Peyer's patch (tissue), 4 donors: Measurements from ENCODE around the gene AGAP3. TPM values are rescaled to one million over a fixed set of nuclear protein-coding genes. Genes with fewer than 3 reads are reported as not detected.

Experiments used
- DNase-seq, 3 donors: peaks; one replicate each; pipeline ENCODE4 v3.0.0-alpha.2; 2017 to 2019
- H3K27ac ChIP-seq, 4 donors: fragments of 200-600 bp; sonication (generic); one replicate each; pipeline ENCODE4 v1.5.1; 2016 to 2019
- H3K27me3 ChIP-seq, 2 donors: fragments of 200-600 bp; sonication (generic); one replicate each; pipeline ENCODE4 v1.5.1; 2019
- H3K36me3 ChIP-seq, 3 donors: fragments of 200-600 bp; sonication (generic); one replicate each; pipeline ENCODE4 v1.5.1; 2016 to 2019
- H3K4me1 ChIP-seq, 4 donors: fragments of 200-600 bp; sonication (generic); one replicate each; pipeline ENCODE4 v1.5.1; 2016 to 2019
- H3K4me3 ChIP-seq, 4 donors: fragments of 200-600 bp; sonication (generic); 1 replicate in 3 of 4; 2 replicates in 1 of 4; pipeline ENCODE4 v1.5.1; 2016 to 2019; ENCODE audit warnings: mild to moderate bottlenecking in 1 of 4
- H3K9me3 ChIP-seq, 4 donors: fragments of 200-600 bp; sonication (generic); one replicate each; pipeline ENCODE4 v1.5.1; 2016 to 2019; ENCODE audit warnings: mild to moderate bottlenecking in 1 of 4
- CTCF ChIP-seq, 6 experiments: fragments of 450-650 bp in 4 of 6; fragments of 200-600 bp in 2 of 6; sonication (generic) in 1 of 6; IDR thresholded peaks; one replicate each; pipeline ENCODE4 v1.5.1; 2017 to 2019; ENCODE audit warnings: antibody characterized with exemption in 6 of 6, mild to moderate bottlenecking in 3 of 6, moderate library complexity in 1 of 6
- POLR2A ChIP-seq, 2 donors: fragments of 450-650 bp; IDR thresholded peaks; one replicate each; pipeline ENCODE4 v1.5.1; 2017; ENCODE audit warnings: antibody characterized with exemption in 2 of 2, mild to moderate bottlenecking in 2 of 2, moderate library complexity in 2 of 2
- total RNA-seq, 4 donors: library from RNA; depleted of rRNA; stranded (reverse); fragments of >200 nt; gene quantifications; one replicate each; pipeline ENCODE4 v1.1.0, GENCODE V29; 2016

Gene AGAP3
- total RNA-seq, 4 donors from 2014 or later: 91.6 to 123 (median 101) TPM

- no peak for DNase-seq
- no peaks in the 10 kb centered on the region for H3K9me3 ChIP-seq
- no peak overlapping the region for H3K27ac ChIP-seq
- no peak overlapping the region for H3K4me3 ChIP-seq
- peaks cover 0 to 10% (median 4%) of the 10 kb centered on the region in 4 donors for H3K4me1 ChIP-seq
- TF ChIP-seq CTCF (IDR thresholded peaks at IDR 0.05): no peak
- no peak for TF ChIP-seq POLR2A (IDR thresholded peaks at IDR 0.05)
- H3K27me3 ChIP-seq: no peaks in the 10 kb centered on the region
- peaks cover 0 to 18% (median 0%) of the 10 kb centered on the region in 3 donors for H3K36me3 ChIP-seq
These were observed 42.3 kb upstream of the AGAP3 start for GRCh38 chr7:151043959-151044358.

GRCh38 chr7:151045262-151045661 lies 41.0 kb upstream of the AGAP3 start:
- no peaks in the 10 kb centered on the region for H3K9me3 ChIP-seq
- no peaks in the 10 kb centered on the region for H3K27me3 ChIP-seq
- peaks cover 0 to 18% (median 0%) of the 10 kb centered on the region in 3 donors for H3K36me3 ChIP-seq
- no peaks in the 10 kb centered on the region for H3K4me1 ChIP-seq
- H3K4me3 ChIP-seq: no peak overlapping the region
- TF ChIP-seq POLR2A (IDR thresholded peaks at IDR 0.05) (no peak), CTCF (IDR thresholded peaks at IDR 0.05) (no peak)
- DNase-seq: no peak
- no peak overlapping the region for H3K27ac ChIP-seq

- Histone ChIP-seq H3K4me3 (no peak overlapping the region), H3K27me3 (no peaks in the 10 kb centered on the region), H3K4me1 (peaks cover 0 to 4% (median under 1%) of the 10 kb centered on the region in 4 donors), H3K9me3 (no peaks in the 10 kb centered on the region), H3K36me3 (peaks cover 0 to 18% (median 0%) of the 10 kb centered on the region in 3 donors), H3K27ac (no peak overlapping the region)
- DNase-seq: no peak
- TF ChIP-seq CTCF (IDR thresholded peaks at IDR 0.05): no peak
- TF ChIP-seq POLR2A (IDR thresholded peaks at IDR 0.05): no peak
These were observed 40.3 kb upstream of the AGAP3 start for GRCh38 chr7:151045967-151046366.

GRCh38 chr7:151046603-151047573 lies 39.4 kb upstream of the AGAP3 start:
- H3K27me3 ChIP-seq: no peaks in the 10 kb centered on the region
- peaks cover 0 to 9% (median 4%) of the 10 kb centered on the region in 4 donors for H3K4me1 ChIP-seq
- H3K36me3 ChIP-seq: peaks cover 0 to 16% (median 0%) of the 10 kb centered on the region in 3 donors
- TF ChIP-seq CTCF (IDR thresholded peaks at IDR 0.05): no peak
- no peak for TF ChIP-seq POLR2A (IDR thresholded peaks at IDR 0.05)
- H3K27ac ChIP-seq: no peak overlapping the region
- H3K4me3 ChIP-seq: no peak overlapping the region
- H3K9me3 ChIP-seq: no peaks in the 10 kb centered on the region
- DNase-seq: no peak

GRCh38 chr7:151047976-151048815 lies 38.1 kb upstream of the AGAP3 start, which contains the start of gene ASIC3:
ASIC3 (plus strand) TSS chr7:151048531; CDS start chr7:151048886, 355 bp downstream.
- no peak for TF ChIP-seq CTCF (IDR thresholded peaks at IDR 0.05)
- no peak for TF ChIP-seq POLR2A (IDR thresholded peaks at IDR 0.05)
- H3K36me3 ChIP-seq: peaks cover 0 to 12% (median 0%) of the 10 kb centered on the region in 3 donors

More at GRCh38 chr7:151047976-151048815, 38.1 kb upstream of the AGAP3 start, which contains the start of gene ASIC3:
- Histone ChIP-seq H3K27me3 (no peaks in the 10 kb centered on the region), H3K9me3 (no peaks in the 10 kb centered on the region), H3K27ac (no peak within 1 kb of the TSS), H3K4me1 (peaks cover 0 to 9% (median 4%) of the 10 kb centered on the region in 4 donors), H3K4me3 (no peak within 1 kb of the TSS)
- no peak for DNase-seq
